Measurements from ENCODE around the gene AGPAT3. TPM values are rescaled to one million over a fixed set of nuclear protein-coding genes. Genes with fewer than 3 reads are reported as not detected.

AGPAT3 gene
- total RNA-seq, 1 experiment from 2014 or later: 13.0 TPM

- H2BK12ac ChIP-seq (ENCODE audit: insufficient read length, low read depth, low read length): no peak overlapping the region
- no peaks in the 10 kb centered on the region for H4K20me1 ChIP-seq (ENCODE audit: control insufficient read depth, insufficient read depth, insufficient read length)
- no peak overlapping the region for H3K23ac ChIP-seq (ENCODE audit: insufficient read length, low read depth, low read length)
- H3K9ac ChIP-seq (ENCODE audit: extremely low read depth, insufficient read length, low read length): no peak overlapping the region
- no peak overlapping the region for H3K4me2 ChIP-seq (ENCODE audit: insufficient read depth, insufficient read length, low read length)
- H3K36me3 Mint-ChIP-seq (ENCODE audit: insufficient read depth in 1 of 3, low read depth in 3 of 3): peaks cover 12 to 19% (median 13%) of the 10 kb centered on the region in 3 experiments
- H3K9me3 Mint-ChIP-seq: peaks cover 17 to 26% of the 10 kb centered on the region in 2 experiments
- no peak overlapping the region for H2AK5ac ChIP-seq (ENCODE audit: insufficient read length, low read length)
- no peak overlapping the region for H4K8ac ChIP-seq (replicated peaks; ENCODE audit: insufficient read length, low read depth, low read length)
- DNase-seq: no peak
- peaks cover 5% of the 10 kb centered on the region; the same call in 1 of the 2 replicates for H3K4me1 ChIP-seq (ENCODE audit: insufficient read depth, low read length)
- H4K5ac ChIP-seq (ENCODE audit: insufficient read length, low read depth, low read length): no peak overlapping the region
- no peak overlapping the region for H3K27ac ChIP-seq (ENCODE audit: insufficient read length, low read depth, low read length)
- no peak overlapping the region for H3K4ac ChIP-seq (ENCODE audit: low read depth, low read length)
- no peak overlapping the region for H2BK120ac ChIP-seq (ENCODE audit: low read depth, low read length, poor library complexity, severe bottlenecking)
- H3K27me3 ChIP-seq (ENCODE audit: insufficient read depth, low read length): no peaks in the 10 kb centered on the region
- no peak overlapping the region for H2BK20ac ChIP-seq (ENCODE audit: low read depth, low read length, poor library complexity, severe bottlenecking)
- H3K14ac ChIP-seq (ENCODE audit: insufficient read depth, low read length): no peak overlapping the region
- no peak overlapping the region for H3K56ac ChIP-seq (ENCODE audit: insufficient read length, low read depth, low read length)
- H3T11ph ChIP-seq (ENCODE audit: low read length): no peak overlapping the region
- H3K23me2 ChIP-seq (ENCODE audit: insufficient read length, low read depth, low read length, poor library complexity, severe bottlenecking): peaks cover 4% of the 10 kb centered on the region
- TF ChIP-seq, protein P1, sequence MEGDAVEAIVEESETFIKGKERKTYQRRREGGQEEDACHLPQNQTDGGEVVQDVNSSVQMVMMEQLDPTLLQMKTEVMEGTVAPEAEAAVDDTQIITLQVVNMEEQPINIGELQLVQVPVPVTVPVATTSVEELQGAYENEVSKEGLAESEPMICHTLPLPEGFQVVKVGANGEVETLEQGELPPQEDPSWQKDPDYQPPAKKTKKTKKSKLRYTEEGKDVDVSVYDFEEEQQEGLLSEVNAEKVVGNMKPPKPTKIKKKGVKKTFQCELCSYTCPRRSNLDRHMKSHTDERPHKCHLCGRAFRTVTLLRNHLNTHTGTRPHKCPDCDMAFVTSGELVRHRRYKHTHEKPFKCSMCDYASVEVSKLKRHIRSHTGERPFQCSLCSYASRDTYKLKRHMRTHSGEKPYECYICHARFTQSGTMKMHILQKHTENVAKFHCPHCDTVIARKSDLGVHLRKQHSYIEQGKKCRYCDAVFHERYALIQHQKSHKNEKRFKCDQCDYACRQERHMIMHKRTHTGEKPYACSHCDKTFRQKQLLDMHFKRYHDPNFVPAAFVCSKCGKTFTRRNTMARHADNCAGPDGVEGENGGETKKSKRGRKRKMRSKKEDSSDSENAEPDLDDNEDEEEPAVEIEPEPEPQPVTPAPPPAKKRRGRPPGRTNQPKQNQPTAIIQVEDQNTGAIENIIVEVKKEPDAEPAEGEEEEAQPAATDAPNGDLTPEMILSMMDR (conservative IDR thresholded peaks at IDR 0.05): no peak
- H3K18ac ChIP-seq (ENCODE audit: insufficient read length, low read depth, low read length): no peak overlapping the region
- no peak overlapping the region for H2AFZ ChIP-seq (ENCODE audit: low read length)
- no peak overlapping the region for H2BK5ac ChIP-seq (ENCODE audit: insufficient read length, low read length)
- H3K27me3 Mint-ChIP-seq (ENCODE audit: low read depth): peaks cover 6% of the 10 kb centered on the region
- WGBS (ENCODE audit: extremely low coverage, insufficient read length, low lambda C conversion rate): no CpG with 5 or more reads among the region's 4 CpGs
- no peak overlapping the region for H3K27ac Mint-ChIP-seq
- no peak overlapping the region for H3K4me3 Mint-ChIP-seq
- no peaks in the 10 kb centered on the region for H3K79me2 ChIP-seq (ENCODE audit: insufficient read depth, low read length)
- no peak overlapping the region for H2BK15ac ChIP-seq (ENCODE audit: low read depth, low read length)
- H3K79me1 ChIP-seq (ENCODE audit: insufficient read depth, low read depth, low read length, poor library complexity, severe bottlenecking): no peaks in the 10 kb centered on the region
- no peak overlapping the region for H4K91ac ChIP-seq (ENCODE audit: insufficient read length, low read depth, low read length)
- peaks cover 10 to 11% of the 10 kb centered on the region in 2 experiments for H3K4me1 Mint-ChIP-seq
- no peaks in the 10 kb centered on the region for H3K9me3 ChIP-seq (ENCODE audit: control insufficient read depth, low read depth, low read length)
Measured at GRCh38 chr21:43894206-43894577, 29.2 kb downstream of the AGPAT3 start.
